PC-9 (cell line): ENCODE results near the gene LRRC74A. TPM values are rescaled to one million over a fixed set of nuclear protein-coding genes. Genes with fewer than 3 reads are reported as not detected.

Source experiments
- BruUV-seq: library from RNA; stranded (reverse); fragments of 400-500 nt; replicated peaks from 2 replicates; lab custom pipeline; 2021; lab: Mats Ljungman, UMichigan
- CTCF ChIA-PET: fragments of 300-600 bp; sonication (Branson Sonifier 250); formaldehyde crosslinking; loops from one replicate; lab custom pipeline; 2022; ENCODE audit warnings: antibody characterized with exemption; lab: Charles Lee
- POLR2A ChIA-PET: fragments of 300-600 bp; sonication (Branson Sonifier 250); formaldehyde crosslinking; loops from one replicate; lab custom pipeline; 2022; ENCODE audit warnings: antibody characterized with exemption; ENCODE audit not compliant: unreplicated experiment; lab: Charles Lee
- DNase-seq, 2 experiments: peaks; one replicate each; pipeline versions ENCODE4 v3.0.0 to v3.0.0-alpha.2; 2015 to 2022; ENCODE audit warnings: mixed read lengths in 1 of 2
- H2AFZ ChIP-seq: fragments of 200-600 bp; sonication (generic); 2 replicates; pipeline ENCODE4 v1.8.1; 2017; ENCODE audit warnings: antibody characterized with exemption
- H3F3A ChIP-seq: fragments of 200-600 bp; sonication (generic); 2 replicates; pipeline ENCODE4 v1.8.1; 2017; ENCODE audit warnings: antibody characterized with exemption, mild to moderate bottlenecking, low read depth; ENCODE audit not compliant: insufficient read depth
- H3K27ac ChIP-seq: fragments of 200-600 bp; sonication (generic); 2 replicates; pipeline ENCODE4 v1.6.1; 2016; ENCODE audit warnings: mixed run types
- H3K27me3 ChIP-seq: fragments of 200-600 bp; sonication (generic); 2 replicates; pipeline ENCODE4 v1.6.1; 2016; ENCODE audit warnings: low read depth, mixed run types; ENCODE audit not compliant: insufficient read depth
- H3K36me3 ChIP-seq: fragments of 200-600 bp; sonication (generic); 2 replicates; pipeline ENCODE4 v1.6.1; 2016; ENCODE audit warnings: low read depth, mixed run types
- H3K4me1 ChIP-seq: fragments of 200-600 bp; sonication (generic); replicated peaks from 2 replicates; pipeline ENCODE4 v1.6.1; 2016; ENCODE audit warnings: mixed run types; ENCODE audit not compliant: insufficient read depth
- H3K4me2 ChIP-seq: fragments of 200-600 bp; sonication (generic); 2 replicates; pipeline ENCODE4 v1.6.1; 2017; ENCODE audit warnings: mixed run types
- H3K4me3 ChIP-seq: fragments of 200-600 bp; sonication (generic); 2 replicates; pipeline ENCODE4 v1.6.1; 2016; ENCODE audit warnings: mixed run types
- H3K79me2 ChIP-seq: fragments of 200-600 bp; sonication (generic); 2 replicates; pipeline ENCODE4 v1.6.1; 2017; ENCODE audit warnings: low read depth, mixed run types
- H3K9me2 ChIP-seq: fragments of 200-600 bp; sonication (generic); 2 replicates; pipeline ENCODE4 v1.8.1; 2017; ENCODE audit warnings: mild to moderate bottlenecking; ENCODE audit not compliant: insufficient read depth
- H3K9me3 ChIP-seq: fragments of 200-600 bp; sonication (generic); 2 replicates; pipeline ENCODE4 v1.8.1; 2016; ENCODE audit warnings: low read depth; ENCODE audit not compliant: insufficient read depth
- H4K20me1 ChIP-seq: fragments of 200-600 bp; sonication (generic); 2 replicates; pipeline ENCODE4 v1.8.1; 2017; ENCODE audit not compliant: insufficient read depth
- CTCF ChIP-seq: fragments of 200-600 bp; sonication (generic); conservative IDR thresholded peaks from 2 replicates; pipeline ENCODE4 v1.6.1; 2017; ENCODE audit warnings: mixed run types, antibody characterized with exemption, mild to moderate bottlenecking, moderate library complexity
- EZH2 ChIP-seq: fragments of 200-600 bp; sonication (generic); IDR thresholded peaks from 2 replicates; pipeline ENCODE4 v1.8.0; 2017; ENCODE audit warnings: antibody characterized with exemption, low read depth
- intact Hi-C: fragments of 100-400 bp; cut with micrococcal nuclease; formaldehyde crosslinking; loops from one replicate; pipeline ENCODE4 v1.10.0; 2022; ENCODE audit not compliant: unreplicated experiment
- total RNA-seq: library from RNA; stranded (reverse); gene quantifications from 2 replicates; pipeline ENCODE4 v1.2.3, GENCODE V29; 2021

Gene LRRC74A
- total RNA-seq, 1 experiment from 2014 or later = not detected

- no peak overlapping the region for H3K4me2 ChIP-seq
- H3K36me3 ChIP-seq = no peaks in the 10 kb centered on the region
- no peaks in the 10 kb centered on the region for H3F3A ChIP-seq
- no peaks in the 10 kb centered on the region for H3K4me1 ChIP-seq
- no peak overlapping the region for H3K4me3 ChIP-seq
- intact Hi-C loops = no loop called here
- no peaks in the 10 kb centered on the region for H3K9me2 ChIP-seq
- H2AFZ ChIP-seq = no peak overlapping the region
- H3K9me3 ChIP-seq = no peaks in the 10 kb centered on the region
- H3K79me2 ChIP-seq = no peaks in the 10 kb centered on the region
- H3K27me3 ChIP-seq = no peaks in the 10 kb centered on the region
- H3K27ac ChIP-seq = no peak overlapping the region
- DNase-seq = no peak
- no peaks in the 10 kb centered on the region for H4K20me1 ChIP-seq
- TF ChIP-seq CTCF (no peak), EZH2 (no peak)
- no TSS peak for BruUV-seq
- ChIA-PET CTCF (no interaction called here), POLR2A (no interaction called here)
Observed at GRCh38 chr14:76882651-76883050, 56.4 kb downstream of the LRRC74A start.

- Histone ChIP-seq H3K9me3 (no peaks in the 10 kb centered on the region), H3K36me3 (no peaks in the 10 kb centered on the region), H3K79me2 (no peaks in the 10 kb centered on the region), H2AFZ (no peak overlapping the region), H3K27me3 (no peaks in the 10 kb centered on the region), H3K4me1 (no peaks in the 10 kb centered on the region), H4K20me1 (no peaks in the 10 kb centered on the region), H3K4me3 (no peak overlapping the region), H3K27ac (no peak overlapping the region), H3K9me2 (no peaks in the 10 kb centered on the region), H3K4me2 (no peak overlapping the region), H3F3A (no peaks in the 10 kb centered on the region)
- intact Hi-C loops = no loop called here
- TF ChIP-seq CTCF = no peak
- TF ChIP-seq EZH2 = no peak
- POLR2A ChIA-PET = interaction anchor here (0.6 kb wide), 1 partner anchor 24 kb away, joined by 3 read pairs; no protein-coding TSS in a partner anchor
- no TSS peak for BruUV-seq
- no peak for DNase-seq
- CTCF ChIA-PET = no interaction called here
Observed at GRCh38 chr14:76883447-76883846, 57.2 kb downstream of the LRRC74A start.

GRCh38 chr14:76884394-76884793, 58.2 kb downstream of the LRRC74A start:
- H3K36me3 ChIP-seq = no peaks in the 10 kb centered on the region
- no peak overlapping the region for H3K4me3 ChIP-seq
- no peak overlapping the region for H3K27ac ChIP-seq
- DNase-seq = no peak
- BruUV-seq = no TSS peak
- H3K4me1 ChIP-seq = no peaks in the 10 kb centered on the region
- no peaks in the 10 kb centered on the region for H3K9me2 ChIP-seq
- H3K79me2 ChIP-seq = no peaks in the 10 kb centered on the region
- TF ChIP-seq CTCF = no peak
- no peak for TF ChIP-seq EZH2
- H3F3A ChIP-seq = no peaks in the 10 kb centered on the region
- intact Hi-C loops = no loop called here
- H3K4me2 ChIP-seq = no peak overlapping the region
- H3K27me3 ChIP-seq = no peaks in the 10 kb centered on the region
- ChIA-PET CTCF (interaction anchor here (0.5 to 1.0 kb wide), 2 partner anchors 27 to 210 kb away, joined by 7 to 8 read pairs; no protein-coding TSS in a partner anchor), POLR2A (no interaction called here)
- no peaks in the 10 kb centered on the region for H4K20me1 ChIP-seq
- H3K9me3 ChIP-seq = no peaks in the 10 kb centered on the region
- no peak overlapping the region for H2AFZ ChIP-seq
